Fibroblast of skin of scalp (primary cell): Measurements from ENCODE around the gene CEP131.

Experiments used
- DNase-seq: peaks from one replicate; pipeline ENCODE4 v3.0.0-alpha.2; 2013

The CEP131 gene

DNA sequence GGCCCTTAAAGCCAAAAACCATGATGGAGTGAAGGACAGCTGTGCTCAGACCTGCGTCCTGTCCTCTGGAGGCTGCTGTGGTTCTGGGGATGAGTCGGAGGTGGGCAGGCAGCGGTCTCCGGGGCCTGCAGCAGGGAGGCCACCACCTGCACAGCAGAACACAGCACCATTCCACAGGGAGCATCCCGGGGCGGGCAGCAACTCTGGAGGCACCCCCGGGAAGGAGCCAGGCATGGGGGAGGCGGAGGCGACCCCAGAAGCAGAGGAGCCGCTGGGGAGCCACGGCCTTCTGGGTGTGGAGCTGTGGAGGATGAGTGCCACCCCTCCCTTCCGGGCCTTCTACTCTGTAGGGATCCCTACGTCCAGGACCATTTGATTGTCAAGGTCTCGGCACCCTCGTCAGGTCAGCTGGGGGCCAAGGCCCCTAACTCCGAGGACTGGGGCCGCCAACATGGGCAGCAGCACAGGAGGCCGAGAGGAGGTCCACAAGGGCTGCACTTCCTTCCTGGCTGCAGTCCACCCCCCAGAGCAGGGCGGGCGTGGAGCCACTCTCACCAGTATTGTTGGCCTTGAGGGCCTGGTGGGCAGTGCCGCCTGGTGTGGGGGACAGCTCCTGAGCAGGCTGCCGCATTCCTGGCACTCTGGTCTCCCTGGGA lies 23.8 kb downstream of the CEP131 start:
- DNase-seq: no peak

DNA sequence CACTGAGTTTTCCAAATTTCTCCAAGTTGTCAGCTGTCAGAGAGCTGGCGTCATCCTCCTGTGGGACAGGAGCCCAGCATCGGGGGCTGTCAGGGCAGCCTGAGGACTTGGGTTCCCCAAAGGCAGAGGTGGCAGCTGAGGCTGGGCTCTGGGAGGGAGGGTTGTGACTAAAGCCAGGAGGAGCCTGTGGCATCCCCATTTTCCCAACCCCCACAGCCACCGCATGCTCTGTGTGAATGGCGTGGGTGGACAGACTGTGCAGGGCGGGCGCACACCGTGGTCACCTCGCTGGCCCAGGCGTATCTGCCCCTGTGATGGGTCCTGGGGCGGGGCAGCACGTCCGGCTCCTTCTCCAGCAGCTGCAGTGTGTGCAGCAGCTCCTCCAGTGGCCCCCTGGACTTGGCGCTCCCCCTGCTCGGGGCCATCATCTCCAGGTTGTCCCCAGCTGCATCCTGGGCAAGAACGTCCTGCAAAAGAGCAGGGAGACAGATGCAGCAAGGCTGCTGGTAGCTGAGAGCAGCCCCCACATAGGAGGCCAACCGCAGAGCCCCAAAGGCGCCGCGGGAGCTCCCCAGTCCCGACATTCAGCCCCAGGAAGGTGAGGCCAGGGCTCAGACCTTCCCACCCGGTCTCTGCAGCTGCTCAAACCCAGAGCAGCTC lies 24.8 kb downstream of the CEP131 start:
- no peak for DNase-seq

- no peak for DNase-seq
Measured at GRCh38 chr17:81197409-81197795, 25.4 kb downstream of the CEP131 start.

- DNase-seq: no peak
Measured at GRCh38 chr17:81196505-81197408, 26.0 kb downstream of the CEP131 start.

- no peak for DNase-seq
Measured at GRCh38 chr17:81195941-81196495, 26.7 kb downstream of the CEP131 start.

DNA sequence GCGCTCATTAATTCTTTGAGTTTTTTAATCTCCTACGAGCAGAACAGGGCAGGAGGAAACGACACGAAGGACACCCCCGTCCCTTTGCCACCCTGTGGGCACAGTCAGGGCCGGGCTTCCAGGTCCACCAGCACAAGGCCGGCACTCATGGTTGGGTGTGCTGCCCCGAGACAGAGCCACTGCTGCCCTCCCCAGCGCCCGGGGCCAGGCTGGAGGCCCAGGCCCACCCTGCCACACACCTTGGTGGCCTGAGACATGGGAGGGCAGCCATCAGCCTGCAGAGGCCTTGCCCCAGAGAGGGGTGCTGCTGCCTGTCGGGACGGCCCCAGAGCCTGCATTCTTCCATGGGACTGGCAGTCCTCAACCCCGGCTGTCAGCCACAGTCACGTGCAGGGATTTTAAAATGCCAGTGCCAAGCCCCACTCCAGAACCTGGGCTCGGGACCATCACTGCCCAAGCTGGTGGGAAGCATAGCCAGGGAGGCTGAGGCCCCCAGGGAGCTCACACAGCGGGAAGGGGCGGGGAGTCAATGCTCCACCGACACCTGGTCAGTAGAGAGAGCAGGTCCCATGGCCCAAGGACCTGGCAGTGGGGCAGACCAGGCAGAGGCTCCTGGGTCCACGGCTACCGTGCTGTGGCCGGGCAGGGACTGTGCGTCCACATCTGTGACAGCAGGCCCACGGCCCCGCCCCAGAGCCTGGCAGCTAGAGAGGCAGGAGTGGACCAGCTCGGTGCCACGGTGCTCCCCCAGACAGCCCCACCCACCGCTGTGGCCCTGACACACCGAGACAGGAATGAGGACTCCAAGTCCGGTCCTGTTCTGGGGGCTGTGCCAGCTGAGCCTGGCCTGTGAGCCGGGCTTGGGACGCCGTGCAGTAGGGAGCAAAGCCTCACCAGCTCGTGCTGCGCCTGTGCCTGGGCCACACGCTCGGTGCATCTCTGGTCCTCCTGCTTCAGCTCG lies 27.5 kb downstream of the CEP131 start:
- no peak for DNase-seq

DNA sequence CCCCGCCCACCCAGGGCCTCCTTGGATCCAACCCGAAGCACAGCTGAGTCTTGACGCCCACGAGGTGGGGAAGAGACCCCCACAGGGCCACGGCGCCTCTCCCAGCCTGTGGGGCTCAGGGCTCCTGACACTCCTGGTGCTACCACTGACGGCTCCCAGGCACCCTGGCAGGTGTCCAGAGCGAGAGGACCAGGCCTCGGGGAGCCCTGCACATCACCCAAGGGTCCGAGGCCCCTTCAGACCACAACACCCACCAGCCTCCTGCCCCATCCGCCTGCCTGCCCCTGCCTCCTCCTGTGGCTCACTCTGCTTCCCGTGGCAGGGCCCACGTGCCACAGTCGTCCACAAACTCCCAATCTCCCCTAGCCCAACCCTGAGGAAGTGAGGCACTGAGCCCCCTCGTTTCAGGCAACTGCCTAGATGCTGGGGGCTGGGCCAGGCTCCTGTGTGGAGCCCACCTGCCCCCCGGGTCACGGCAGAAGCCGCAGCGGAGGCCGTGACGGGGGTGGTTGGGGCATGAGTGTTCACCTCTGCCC lies 28.5 kb downstream of the CEP131 start:
- DNase-seq: no peak

GRCh38 chr17:81193470-81194224 lies 29.1 kb downstream of the CEP131 start:
- DNase-seq: no peak

GRCh38 chr17:81193051-81193410 lies 29.7 kb downstream of the CEP131 start:
- no peak for DNase-seq

- DNase-seq: no peak
Measured at GRCh38 chr17:81192386-81193050, 30.2 kb downstream of the CEP131 start.

DNA sequence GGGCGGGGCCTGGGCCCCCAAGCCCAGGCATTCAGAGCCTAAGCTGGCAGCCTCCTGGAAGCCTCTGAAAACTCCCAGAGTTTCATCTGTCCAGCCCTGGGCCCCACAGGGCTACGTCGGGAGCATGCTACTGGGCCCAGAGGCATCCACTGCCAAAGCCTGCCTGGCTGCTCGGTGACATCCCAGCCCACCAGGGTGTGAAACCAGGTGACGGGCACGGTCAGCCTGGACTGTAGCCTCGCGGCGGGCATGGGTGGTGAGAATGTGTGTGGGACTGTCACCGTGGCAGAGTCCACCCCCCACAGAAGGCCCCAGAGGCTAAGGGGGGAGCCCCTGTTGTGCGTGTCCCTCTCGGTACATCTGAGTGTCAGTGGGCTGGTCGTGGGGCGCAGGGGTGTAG lies 31.1 kb downstream of the CEP131 start:
- no peak for DNase-seq

GRCh38 chr17:81191116-81191515 lies 31.6 kb downstream of the CEP131 start:
- DNase-seq: no peak

GRCh38 chr17:81190591-81190990 lies 32.2 kb downstream of the CEP131 start:
- no peak for DNase-seq

- DNase-seq: no peak
Measured at GRCh38 chr17:81189670-81190530, 32.9 kb downstream of the CEP131 start.

DNA sequence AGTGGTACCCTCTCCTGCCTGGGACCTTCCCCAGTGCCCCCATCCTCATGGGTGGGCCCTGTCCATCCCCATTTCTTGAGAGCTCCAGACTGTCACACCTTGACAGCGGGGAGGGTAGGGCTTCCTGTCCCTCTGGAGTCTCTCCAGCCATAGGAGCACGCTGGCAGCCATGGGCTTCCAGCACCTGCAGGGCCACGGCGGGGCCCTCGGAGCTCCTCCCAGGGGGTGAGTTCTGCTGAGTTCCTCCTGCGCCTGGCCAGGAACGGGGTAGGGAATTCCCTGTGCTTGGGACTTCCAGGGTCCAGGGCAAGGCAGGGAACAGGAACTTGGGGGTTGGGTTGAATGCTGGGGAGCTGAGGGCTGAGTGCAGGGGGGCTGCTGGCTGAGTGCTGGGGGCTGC lies 33.7 kb downstream of the CEP131 start:
- DNase-seq: no peak

DNA sequence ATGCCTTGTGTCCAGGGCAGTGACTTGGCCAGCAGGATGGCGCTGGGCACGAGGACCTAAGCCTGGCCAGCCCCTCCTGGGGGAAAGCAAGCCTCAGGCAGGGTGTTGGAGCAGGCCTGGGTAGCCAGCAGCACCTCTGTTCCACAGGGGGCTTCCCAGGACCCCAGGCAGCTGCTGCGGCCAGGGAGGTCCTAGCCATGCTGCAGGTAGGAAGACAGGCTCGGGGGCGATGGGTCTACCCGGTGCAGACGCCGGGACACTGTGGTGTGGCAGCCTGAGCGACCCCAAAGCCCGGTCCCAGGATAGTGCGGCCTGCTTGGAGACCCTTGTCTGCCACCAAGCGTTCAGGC lies 34.3 kb downstream of the CEP131 start:
- DNase-seq: no peak

DNA sequence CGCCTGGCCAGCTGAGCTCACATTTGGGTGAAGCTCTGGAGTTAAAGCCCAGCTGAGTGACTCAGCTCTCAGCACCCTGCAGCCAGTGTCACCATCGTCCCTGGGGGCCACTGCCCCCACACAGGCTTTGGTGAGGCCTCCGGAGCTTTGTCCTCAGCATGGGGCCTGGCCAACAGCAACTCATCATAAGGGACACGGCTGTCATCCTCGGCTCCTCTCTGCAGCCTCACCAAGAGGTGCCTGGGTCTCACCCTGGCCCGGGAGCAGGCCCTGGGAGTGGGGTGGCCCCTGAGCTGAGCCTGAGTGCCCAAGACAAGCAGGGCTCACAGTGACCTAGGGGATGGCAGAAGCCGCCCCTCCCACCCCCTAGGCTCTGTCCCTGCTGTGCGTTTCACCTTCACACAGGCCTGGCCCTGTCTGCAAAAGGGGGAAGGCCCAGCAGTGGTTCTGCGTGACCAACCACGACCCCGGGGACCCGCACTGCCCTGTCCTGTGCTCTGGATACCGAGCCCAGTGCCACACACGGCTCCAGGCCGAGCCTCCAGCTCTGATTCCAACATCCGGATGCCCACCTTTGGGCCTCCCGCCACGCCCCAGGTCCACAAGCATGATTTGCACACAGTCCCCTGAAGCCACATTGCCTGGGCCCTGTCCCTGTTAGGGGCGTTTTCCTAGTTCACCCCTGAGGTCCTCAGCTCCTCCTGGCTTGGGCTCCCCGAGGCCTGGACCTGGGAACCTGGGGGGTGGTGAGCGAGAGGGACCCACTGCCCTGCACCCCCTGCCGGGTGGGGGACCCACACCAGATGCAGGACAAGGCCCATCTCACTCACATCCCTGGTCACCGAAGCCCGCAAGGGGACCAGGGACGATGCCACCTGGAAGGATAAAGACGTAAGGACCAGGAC lies 34.9 kb downstream of the CEP131 start:
- DNase-seq: no peak

DNA sequence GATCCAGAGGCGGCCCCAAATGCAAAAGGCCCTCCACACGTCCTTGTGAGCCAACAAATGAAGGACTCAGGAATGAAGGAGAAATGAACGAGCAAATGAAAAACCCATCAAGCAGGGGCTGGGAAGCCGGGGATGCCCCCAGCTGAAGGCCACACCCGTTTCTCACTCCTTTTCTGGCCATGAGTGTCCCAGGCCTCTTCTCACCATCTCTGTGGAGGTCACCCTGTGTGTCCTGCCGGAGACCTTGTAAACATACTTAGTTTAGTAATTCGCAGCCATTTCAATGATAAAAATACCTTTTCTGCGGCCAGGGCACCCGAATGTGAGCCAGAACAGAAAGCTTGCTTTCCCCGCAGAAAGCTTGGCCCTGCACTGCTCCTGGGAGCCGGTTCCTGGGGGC lies 35.6 kb downstream of the CEP131 start:
- no peak for DNase-seq

DNA sequence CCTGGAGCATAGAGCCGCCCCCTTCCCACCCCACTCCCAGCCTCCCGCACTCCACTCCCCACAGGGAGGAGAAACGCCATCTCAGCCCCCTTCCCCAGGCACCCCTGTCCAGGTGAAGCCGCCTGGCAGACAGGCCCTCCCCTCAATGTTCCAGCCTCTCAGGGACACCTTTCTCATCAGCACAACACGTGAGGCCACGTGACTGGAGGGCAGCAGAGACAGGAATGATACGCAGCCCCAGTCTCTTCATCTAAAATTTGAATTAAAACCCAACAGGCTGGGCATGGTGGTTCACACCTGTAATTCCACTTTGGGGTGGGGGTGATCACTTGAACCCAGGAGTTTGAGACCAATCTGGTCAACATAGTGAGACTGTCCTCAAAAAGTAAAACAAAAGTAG lies 36.6 kb downstream of the CEP131 start:
- DNase-seq: no peak
